GM10266 (cell line): Measurements from ENCODE around the gene CUL1.

Source experiments
- DNase-seq: peaks from one replicate; pipeline ENCODE4 v3.0.0; 2012; ENCODE audit errors: extremely low spot score
- TF ChIP-seq, protein P1 (sequence below): IDR thresholded peaks from 2 replicates; pipeline ENCODE4 v1.5.1; 2012; ENCODE audit warnings: mild to moderate bottlenecking, low read depth; ENCODE audit not compliant: control insufficient read depth, insufficient read depth; ENCODE audit errors: missing control alignments

Gene CUL1

DNA sequence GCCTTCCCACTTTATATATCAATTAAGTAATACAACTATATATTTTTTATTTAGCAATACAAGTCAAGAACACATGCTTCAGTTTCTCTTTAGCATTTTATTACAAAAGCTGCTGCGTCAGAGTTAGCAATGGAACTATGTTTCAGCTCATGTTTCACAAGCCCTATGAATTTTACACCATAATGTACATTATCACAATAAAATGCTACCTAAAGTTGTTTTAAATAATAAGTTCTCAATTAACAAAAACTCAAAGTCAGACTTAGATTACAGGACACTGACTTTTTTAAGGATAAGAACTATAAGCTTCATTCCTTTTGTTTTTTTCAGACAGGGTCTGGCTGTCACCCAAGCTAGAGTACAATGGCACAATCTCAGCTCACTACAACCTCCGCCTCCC, 133.1 kb downstream of the CUL1 start:
- TF ChIP-seq, protein P1, sequence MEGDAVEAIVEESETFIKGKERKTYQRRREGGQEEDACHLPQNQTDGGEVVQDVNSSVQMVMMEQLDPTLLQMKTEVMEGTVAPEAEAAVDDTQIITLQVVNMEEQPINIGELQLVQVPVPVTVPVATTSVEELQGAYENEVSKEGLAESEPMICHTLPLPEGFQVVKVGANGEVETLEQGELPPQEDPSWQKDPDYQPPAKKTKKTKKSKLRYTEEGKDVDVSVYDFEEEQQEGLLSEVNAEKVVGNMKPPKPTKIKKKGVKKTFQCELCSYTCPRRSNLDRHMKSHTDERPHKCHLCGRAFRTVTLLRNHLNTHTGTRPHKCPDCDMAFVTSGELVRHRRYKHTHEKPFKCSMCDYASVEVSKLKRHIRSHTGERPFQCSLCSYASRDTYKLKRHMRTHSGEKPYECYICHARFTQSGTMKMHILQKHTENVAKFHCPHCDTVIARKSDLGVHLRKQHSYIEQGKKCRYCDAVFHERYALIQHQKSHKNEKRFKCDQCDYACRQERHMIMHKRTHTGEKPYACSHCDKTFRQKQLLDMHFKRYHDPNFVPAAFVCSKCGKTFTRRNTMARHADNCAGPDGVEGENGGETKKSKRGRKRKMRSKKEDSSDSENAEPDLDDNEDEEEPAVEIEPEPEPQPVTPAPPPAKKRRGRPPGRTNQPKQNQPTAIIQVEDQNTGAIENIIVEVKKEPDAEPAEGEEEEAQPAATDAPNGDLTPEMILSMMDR, result no peak
- no peak for DNase-seq

DNA sequence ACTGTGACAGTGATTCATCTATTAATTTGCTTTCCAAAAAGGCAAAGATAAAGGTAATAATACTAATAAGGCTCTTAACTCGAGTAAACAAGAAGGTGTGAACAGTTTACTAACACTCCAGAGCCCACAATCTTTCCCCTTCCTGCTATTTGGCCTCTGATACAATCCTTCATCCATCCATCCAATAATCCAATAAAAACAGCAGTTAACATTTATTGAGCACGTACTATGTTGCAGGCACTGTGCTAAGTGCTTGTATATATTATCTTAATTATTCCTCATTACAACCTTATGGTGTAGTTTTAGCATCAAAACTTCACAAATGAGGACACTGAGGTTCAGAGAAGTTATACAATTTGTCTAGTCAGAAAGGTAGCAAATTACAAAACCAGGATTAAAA, 135.9 kb downstream of the CUL1 start:
- TF ChIP-seq, protein P1, result no peak
- DNase-seq, result no peak

DNA sequence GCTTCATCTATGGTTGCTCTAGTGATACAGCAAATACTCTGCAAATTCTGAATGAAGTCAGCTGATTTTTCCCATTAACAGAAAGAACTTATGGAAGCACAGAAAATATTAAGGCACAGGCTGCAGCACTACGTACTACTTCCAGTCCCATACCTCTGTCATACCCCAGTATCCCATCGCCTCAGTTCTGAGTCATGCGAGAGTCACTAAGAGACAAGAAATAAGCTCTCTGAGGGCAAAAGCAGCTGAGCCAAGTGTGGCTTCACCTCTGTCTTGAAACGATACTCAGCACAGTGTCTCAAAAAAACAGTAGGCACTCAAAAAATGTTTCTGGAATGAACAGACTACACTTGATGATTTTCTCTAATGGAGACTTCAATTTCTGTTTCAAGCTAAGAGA, 137.2 kb downstream of the CUL1 start:
- DNase-seq, result no peak
- TF ChIP-seq, protein P1, result no peak

DNA sequence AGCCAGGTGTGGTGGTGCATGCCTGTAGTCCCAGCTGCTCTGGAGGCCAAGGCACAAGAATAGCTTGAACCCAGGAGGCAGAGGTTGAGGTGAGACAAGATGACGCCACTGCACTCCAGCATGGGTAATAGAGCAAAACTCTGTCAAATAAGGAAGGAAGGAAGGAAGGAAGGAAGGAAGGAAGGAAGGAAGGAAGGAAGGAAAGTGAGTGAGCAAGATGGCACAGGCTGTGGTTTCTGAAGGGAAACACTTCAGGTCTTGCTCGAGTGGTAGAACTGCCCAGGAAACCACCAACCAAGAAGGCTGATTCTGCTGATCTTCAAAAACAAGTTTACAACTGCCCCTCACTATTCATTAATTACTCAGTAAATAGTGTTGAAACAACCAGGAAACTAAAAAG, 140.2 kb downstream of the CUL1 start:
- DNase-seq, result no peak
- TF ChIP-seq, protein P1, result no peak

DNA sequence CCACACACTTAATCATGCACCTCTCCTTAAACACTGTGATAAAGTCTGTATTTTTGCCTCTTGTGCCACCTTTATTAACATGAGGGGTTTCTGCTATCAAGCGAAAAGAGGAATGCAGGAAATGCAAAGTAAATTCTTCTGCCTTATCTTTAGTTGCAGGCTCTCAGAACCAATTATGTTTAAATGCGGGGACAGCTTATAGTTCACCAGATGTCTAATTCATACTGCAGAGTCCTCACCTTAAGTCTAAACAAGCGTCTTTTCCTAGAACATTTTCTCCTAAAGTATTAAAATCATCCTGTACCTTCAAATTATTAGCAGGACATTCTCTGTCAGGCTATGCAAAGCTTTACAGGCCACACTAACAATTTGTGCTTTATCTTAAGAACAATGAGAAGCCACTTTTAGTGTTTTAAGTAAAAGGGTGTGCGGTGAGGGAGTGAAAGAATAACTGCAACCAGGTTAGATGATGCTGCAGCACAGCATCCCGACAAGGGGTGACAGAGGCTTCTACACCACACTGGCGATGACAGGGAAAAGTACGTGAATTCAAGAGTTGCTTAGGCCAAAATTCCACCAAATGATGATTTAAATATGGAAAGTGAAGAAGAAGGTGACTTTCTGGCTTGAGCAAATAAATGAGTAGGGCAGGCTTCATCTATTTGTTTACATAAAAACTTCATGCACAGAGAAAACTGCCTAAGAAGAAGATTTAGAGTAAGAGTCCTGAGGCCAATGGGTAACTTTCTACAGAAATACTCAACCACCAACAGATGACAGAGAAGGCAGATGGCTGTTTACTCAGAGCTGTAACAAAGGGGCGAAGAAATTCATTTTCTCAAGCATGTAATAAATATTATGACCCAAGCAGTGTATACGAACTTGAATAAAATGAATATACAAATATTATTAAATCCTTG, 149.4 kb downstream of the CUL1 start:
- TF ChIP-seq, protein P1, result no peak
- no peak for DNase-seq

DNA sequence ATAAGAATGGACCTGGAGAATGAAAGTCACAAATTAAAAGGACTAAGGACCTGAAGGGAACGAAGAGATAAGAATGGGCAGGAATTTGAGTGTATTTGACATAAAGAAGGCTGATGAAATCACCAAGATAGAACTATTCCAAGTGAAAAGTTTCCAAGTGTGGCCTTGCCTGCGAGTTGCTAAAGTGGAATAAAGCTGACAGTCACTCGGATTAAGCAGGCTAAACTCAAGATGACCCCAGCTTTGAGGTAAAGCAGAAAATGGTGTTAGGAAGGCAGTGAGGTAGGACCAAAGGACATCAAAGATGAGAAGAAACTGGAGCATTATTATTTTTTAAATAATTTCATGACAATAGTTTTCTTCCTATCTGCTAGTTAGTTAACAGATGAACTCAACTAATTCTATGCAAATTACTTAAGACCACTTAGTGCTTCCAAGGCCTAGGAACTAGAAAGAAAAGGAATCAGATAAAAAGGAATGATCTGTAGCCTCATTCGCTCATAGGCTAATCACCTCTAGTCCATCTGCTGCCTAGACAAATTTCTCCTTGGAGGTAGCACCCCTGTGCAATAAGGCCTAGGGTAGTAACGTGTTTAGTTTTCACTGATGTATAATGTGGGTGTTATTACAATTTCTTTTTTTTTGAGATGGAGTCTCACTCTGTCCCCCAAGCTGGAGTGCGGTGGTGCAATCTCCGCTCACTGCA, 150.8 kb downstream of the CUL1 start:
- TF ChIP-seq, protein P1, result no peak
- DNase-seq, result no peak

DNA sequence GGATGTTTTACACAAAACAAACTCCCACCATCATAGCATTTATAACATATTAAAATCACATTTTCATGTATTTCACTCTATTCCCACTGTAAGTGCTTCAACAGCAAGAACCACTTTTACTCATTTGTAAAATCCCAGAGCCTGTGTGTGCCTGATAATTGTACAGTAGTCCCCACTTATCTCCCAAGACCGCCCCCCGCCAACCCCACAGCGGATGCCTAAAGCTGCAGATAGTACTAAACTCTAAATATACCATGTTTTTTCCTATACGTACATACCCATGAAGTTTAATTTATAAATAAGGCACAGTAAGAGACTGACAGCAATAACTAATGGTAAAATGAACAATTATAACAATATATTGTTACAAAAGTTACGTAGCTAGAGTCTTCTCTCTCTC, 151.9 kb downstream of the CUL1 start:
- TF ChIP-seq, protein P1, result no peak

More for the DNA sequence above, 151.9 kb downstream of the CUL1 start:
- DNase-seq, result no peak
